Neural cell (in vitro differentiated cells): ENCODE data around the gene CPNE1. TPM values are rescaled to one million over a fixed set of nuclear protein-coding genes. Genes with fewer than 3 reads are reported as not detected.

Experiments
- H2AFZ ChIP-seq: fragments of 200-600, 300-800 bp; sonication (generic), shearing (Covaris generic); 2 replicates; pipeline ENCODE4 v1.6.0; 2014; ENCODE audit warnings: low read depth, mild to moderate bottlenecking, antibody characterized with exemption, low read length, moderate library complexity
- H3F3A ChIP-seq: fragments of 200-600 bp; shearing (Covaris generic); 2 replicates; pipeline ENCODE4 v1.6.1; 2016; ENCODE audit warnings: mild to moderate bottlenecking, moderate library complexity, mixed read lengths, antibody characterized with exemption, low read length; ENCODE audit not compliant: insufficient read depth, poor library complexity, severe bottlenecking
- H3K27ac ChIP-seq: fragments of 200-600, 300-800 bp; sonication (generic), shearing (Covaris generic); 2 replicates; pipeline ENCODE4 v1.5.1; 2014; ENCODE audit warnings: mild to moderate bottlenecking, low read length, moderate library complexity
- H3K27me3 ChIP-seq: fragments of 300-800, 200-600 bp; sonication (generic), shearing (Covaris generic); 2 replicates; pipeline ENCODE4 v1.6.0; 2014; ENCODE audit warnings: mild to moderate bottlenecking, low read depth, low read length, moderate library complexity; ENCODE audit not compliant: insufficient read depth
- H3K36me3 ChIP-seq: fragments of 300-800, 200-600 bp; sonication (generic), shearing (Covaris generic); 2 replicates; pipeline ENCODE4 v1.5.1; 2014; ENCODE audit warnings: mild to moderate bottlenecking, antibody characterized with exemption, low read length, moderate library complexity; ENCODE audit not compliant: insufficient read depth
- H3K4me2 ChIP-seq: fragments of 300-800, 200-600 bp; sonication (generic), shearing (Covaris generic); 2 replicates; pipeline ENCODE4 v1.6.0; 2014; ENCODE audit warnings: mild to moderate bottlenecking, low read length
- H3K4me3 ChIP-seq: fragments of 300-800, 200-600 bp; sonication (generic), shearing (Covaris generic); 2 replicates; pipeline ENCODE4 v1.5.1; 2014; ENCODE audit warnings: mild to moderate bottlenecking, low read length, moderate library complexity
- H3K79me2 ChIP-seq: fragments of 200-600 bp; shearing (Covaris generic); replicated peaks from 2 replicates; pipeline ENCODE4 v1.6.0; 2014; ENCODE audit warnings: mild to moderate bottlenecking, low read length, moderate library complexity; ENCODE audit not compliant: insufficient read depth
- H3K9ac ChIP-seq: fragments of 300-800, 200-600 bp; sonication (generic), shearing (Covaris generic); 2 replicates; pipeline ENCODE4 v1.6.1; 2016; ENCODE audit warnings: mild to moderate bottlenecking, low read length, mixed read lengths
- H3K9me2 ChIP-seq: fragments of 200-600 bp; shearing (Covaris generic); 2 replicates; pipeline ENCODE4 v1.6.1; 2016; ENCODE audit warnings: mild to moderate bottlenecking, low read length, mixed read lengths; ENCODE audit not compliant: insufficient read depth
- H3K9me3 ChIP-seq: fragments of 200-600, 300-800 bp; sonication (generic), shearing (Covaris generic); 2 replicates; pipeline ENCODE4 v1.6.1; 2016; ENCODE audit warnings: mild to moderate bottlenecking, mixed run types, low read length, moderate library complexity, mixed read lengths
- H4K20me1 ChIP-seq: fragments of 200-600 bp; shearing (Covaris generic); 2 replicates; pipeline ENCODE4 v1.6.1; 2016; ENCODE audit warnings: mild to moderate bottlenecking, mixed run types; ENCODE audit not compliant: insufficient read depth
- EP300 ChIP-seq: fragments of 450-650 bp; conservative IDR thresholded peaks from 2 replicates; pipeline ENCODE4 v1.6.1; 2014; ENCODE audit warnings: antibody characterized with exemption, mild to moderate bottlenecking, moderate library complexity; ENCODE audit not compliant: poor library complexity, severe bottlenecking
- EZH2 ChIP-seq: fragments of 200-600, 300-800 bp; shearing (Covaris generic), sonication (generic); IDR thresholded peaks from 2 replicates; pipeline ENCODE4 v1.6.1; 2014; ENCODE audit warnings: antibody characterized with exemption, low read length, borderline replicate concordance, mild to moderate bottlenecking; ENCODE audit not compliant: insufficient read depth, poor library complexity, severe bottlenecking
- MXI1 ChIP-seq: fragments of 450-650 bp; conservative IDR thresholded peaks from 2 replicates; pipeline ENCODE4 v1.6.1; 2014; ENCODE audit warnings: antibody characterized with exemption, mild to moderate bottlenecking; ENCODE audit not compliant: poor library complexity, severe bottlenecking
- POLR2AphosphoS5 ChIP-seq: IDR thresholded peaks from 2 replicates; pipeline ENCODE4 v1.6.1; 2012
- RAD21 ChIP-seq: fragments of 450-650 bp; conservative IDR thresholded peaks from 2 replicates; pipeline ENCODE4 v1.6.1; 2014; ENCODE audit warnings: antibody characterized with exemption, mild to moderate bottlenecking, moderate library complexity
- REST ChIP-seq: IDR thresholded peaks from 2 replicates; pipeline ENCODE4 v1.6.1; 2012; ENCODE audit warnings: borderline replicate concordance
- SMC3 ChIP-seq: fragments of 450-650 bp; conservative IDR thresholded peaks from 2 replicates; pipeline ENCODE4 v1.6.1; 2014; ENCODE audit warnings: antibody characterized with exemption, mild to moderate bottlenecking, moderate library complexity; ENCODE audit not compliant: poor library complexity
- TAF1 ChIP-seq: IDR thresholded peaks from 2 replicates; pipeline ENCODE4 v1.6.1; 2012; ENCODE audit warnings: low read depth
- polyA plus RNA-seq: library from polyadenylated mRNA; depleted of rRNA; stranded (reverse); fragments of >200 nt; gene quantifications from 2 replicates; pipeline ENCODE4 v1.2.3, GENCODE V29; 2014
- TF ChIP-seq, protein P1 (sequence below): fragments of 450-650 bp; IDR thresholded peaks from 2 replicates; pipeline ENCODE4 v1.5.1; 2014; ENCODE audit warnings: antibody characterized with exemption, mild to moderate bottlenecking, moderate library complexity; ENCODE audit not compliant: poor library complexity, severe bottlenecking

The CPNE1 gene
- polyA plus RNA-seq, 1 donor from 2014 or later = 148 TPM

DNA sequence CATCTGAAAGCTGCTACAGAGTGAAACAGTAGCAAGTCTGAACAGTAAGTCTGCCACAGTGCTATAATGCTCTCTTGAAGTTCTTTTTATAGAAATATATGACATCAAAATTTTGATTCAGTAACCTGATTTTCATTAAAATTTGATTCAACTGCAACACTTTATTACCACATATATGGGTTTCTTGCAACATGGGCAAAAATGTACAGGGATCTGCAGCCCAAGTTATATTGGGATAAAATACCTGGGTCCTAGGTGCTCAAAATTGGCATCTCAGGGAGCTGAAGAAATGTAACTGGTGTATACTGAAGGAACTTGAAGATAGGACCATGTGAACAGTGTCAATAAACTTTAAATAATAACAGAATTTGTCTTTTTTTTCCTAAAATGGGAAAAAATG is 45.3 kb upstream of the CPNE1 start:
- Histone ChIP-seq H3K9me3 (no peaks in the 10 kb centered on the region), H3K9ac (no peak overlapping the region), H3K27ac (no peak overlapping the region), H3K4me2 (no peak overlapping the region), H2AFZ (no peak overlapping the region), H3K79me2 (peaks cover 40% of the 10 kb centered on the region), H3K27me3 (no peaks in the 10 kb centered on the region), H3K36me3 (peaks cover 8% of the 10 kb centered on the region), H3F3A (peaks cover 7% of the 10 kb centered on the region), H4K20me1 (peaks cover 31% of the 10 kb centered on the region), H3K4me3 (no peak overlapping the region), H3K9me2 (no peaks in the 10 kb centered on the region)
- no peak for TF ChIP-seq EZH2
- TF ChIP-seq SMC3 = no peak
- no peak for TF ChIP-seq MXI1
- TF ChIP-seq, protein P1, sequence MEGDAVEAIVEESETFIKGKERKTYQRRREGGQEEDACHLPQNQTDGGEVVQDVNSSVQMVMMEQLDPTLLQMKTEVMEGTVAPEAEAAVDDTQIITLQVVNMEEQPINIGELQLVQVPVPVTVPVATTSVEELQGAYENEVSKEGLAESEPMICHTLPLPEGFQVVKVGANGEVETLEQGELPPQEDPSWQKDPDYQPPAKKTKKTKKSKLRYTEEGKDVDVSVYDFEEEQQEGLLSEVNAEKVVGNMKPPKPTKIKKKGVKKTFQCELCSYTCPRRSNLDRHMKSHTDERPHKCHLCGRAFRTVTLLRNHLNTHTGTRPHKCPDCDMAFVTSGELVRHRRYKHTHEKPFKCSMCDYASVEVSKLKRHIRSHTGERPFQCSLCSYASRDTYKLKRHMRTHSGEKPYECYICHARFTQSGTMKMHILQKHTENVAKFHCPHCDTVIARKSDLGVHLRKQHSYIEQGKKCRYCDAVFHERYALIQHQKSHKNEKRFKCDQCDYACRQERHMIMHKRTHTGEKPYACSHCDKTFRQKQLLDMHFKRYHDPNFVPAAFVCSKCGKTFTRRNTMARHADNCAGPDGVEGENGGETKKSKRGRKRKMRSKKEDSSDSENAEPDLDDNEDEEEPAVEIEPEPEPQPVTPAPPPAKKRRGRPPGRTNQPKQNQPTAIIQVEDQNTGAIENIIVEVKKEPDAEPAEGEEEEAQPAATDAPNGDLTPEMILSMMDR = no peak
- TF ChIP-seq TAF1 = no peak
- TF ChIP-seq REST = no peak
- TF ChIP-seq RAD21 = no peak
- TF ChIP-seq EP300 = no peak
- TF ChIP-seq POLR2AphosphoS5 = no peak

GRCh38 chr20:35709259-35709658 is 44.6 kb upstream of the CPNE1 start:
- Histone ChIP-seq H3F3A (peaks cover 7% of the 10 kb centered on the region), H3K9me2 (no peaks in the 10 kb centered on the region), H2AFZ (no peak overlapping the region), H4K20me1 (peaks cover 27% of the 10 kb centered on the region), H3K27ac (no peak overlapping the region), H3K9ac (no peak overlapping the region), H3K4me2 (no peak overlapping the region), H3K79me2 (peaks cover 36% of the 10 kb centered on the region), H3K27me3 (no peaks in the 10 kb centered on the region), H3K36me3 (peaks cover 11% of the 10 kb centered on the region), H3K9me3 (no peaks in the 10 kb centered on the region), H3K4me3 (no peak overlapping the region)
- no peak for TF ChIP-seq SMC3
- no peak for TF ChIP-seq EZH2
- TF ChIP-seq MXI1 = no peak
- TF ChIP-seq EP300 = no peak
- no peak for TF ChIP-seq TAF1
- TF ChIP-seq, protein P1 = no peak
- TF ChIP-seq RAD21 = no peak
- TF ChIP-seq POLR2AphosphoS5 = no peak
- no peak for TF ChIP-seq REST
